ENCODE measurements around the gene DSCAM.

- TF ChIP-seq CTCF (IDR thresholded peaks at IDR 0.05; ENCODE audit: extremely low read depth in 1 of 2, insufficient read depth in 1 of 2, low read depth in 1 of 2, low read length in 2 of 2) (no peak), JUN (IDR thresholded peaks at IDR 0.05; ENCODE audit: borderline replicate concordance, insufficient read depth, insufficient read length, low read depth) (no peak), POLR2AphosphoS5 (IDR thresholded peaks at IDR 0.05; ENCODE audit: insufficient read depth, low read depth, low read length) (no peak), POLR2A (IDR thresholded peaks at IDR 0.05; ENCODE audit: low read depth, low read length) (no peak), GATA2 (IDR thresholded peaks at IDR 0.05; ENCODE audit: insufficient read depth, insufficient read length, low read depth, low read length) (no peak)
These were observed 831.1 kb downstream of the DSCAM start for GRCh38 chr21:40015818-40016217.
